Measurements from ENCODE around the gene BEGAIN. TPM values are rescaled to one million over a fixed set of nuclear protein-coding genes. Genes with fewer than 3 reads are reported as not detected.
"Not testable (repeated sequence)": the region's sequence is repeated elsewhere in the genome, so short reads cannot be mapped to it uniquely, and the experiment has no call there.

The BEGAIN gene
- polyA plus RNA-seq, 4 donors: 1.3 to 13.5 (median 5.1) TPM

- FAIRE-seq: no peak
- no peak overlapping the region for H3K27ac ChIP-seq (ENCODE audit: low read depth in 1 of 3, low read length in 2 of 3)
- WGBS, 3 donors: 29 to 72% (median 54%) methylated on average over 8 of the region's 8 CpGs
These were observed 63.4 kb downstream of the BEGAIN start for GRCh38 chr14:100523843-100524169.

GRCh38 chr14:100523131-100523842 lies 63.9 kb downstream of the BEGAIN start:
- H3K4me1 ChIP-seq (ENCODE audit: control insufficient read depth in 3 of 3, insufficient read depth in 2 of 3, low read depth in 1 of 3, low read length in 2 of 3): no peaks in the 10 kb centered on the region
- no peaks in the 10 kb centered on the region for H3K27me3 ChIP-seq (ENCODE audit: control insufficient read depth in 3 of 3, insufficient read depth in 3 of 3, low read length in 3 of 3)
- DNase-seq (no peak), FAIRE-seq (no peak)
- H3K36me3 ChIP-seq (ENCODE audit: control insufficient read depth in 3 of 3, insufficient read depth in 2 of 3, low read depth in 1 of 3, low read length in 3 of 3): peaks cover 0 to 20% (median 5%) of the 10 kb centered on the region in 3 donors
- H3K9me3 ChIP-seq (ENCODE audit: control insufficient read depth in 2 of 2, insufficient read depth in 1 of 2, low read depth in 1 of 2, low read length in 1 of 2): no peaks in the 10 kb centered on the region
- H3K27ac ChIP-seq (ENCODE audit: low read depth in 1 of 3, low read length in 2 of 3): no peak overlapping the region
- H3K4me3 ChIP-seq (ENCODE audit: low read depth in 1 of 3, low read length in 3 of 3): no peak overlapping the region
- 80 to 85% (median 85%) methylated on average over 13 of the region's 13 CpGs for WGBS, 3 donors

More at GRCh38 chr14:100523843-100524169, 63.4 kb downstream of the BEGAIN start:
- Histone ChIP-seq H3K4me3 (ENCODE audit: low read depth in 1 of 3, low read length in 3 of 3) (no peak overlapping the region), H3K4me1 (ENCODE audit: control insufficient read depth in 3 of 3, insufficient read depth in 2 of 3, low read depth in 1 of 3, low read length in 2 of 3) (no peaks in the 10 kb centered on the region), H3K36me3 (ENCODE audit: control insufficient read depth in 3 of 3, insufficient read depth in 2 of 3, low read depth in 1 of 3, low read length in 3 of 3) (peaks cover 0 to 22% (median 5%) of the 10 kb centered on the region in 3 donors), H3K27me3 (ENCODE audit: control insufficient read depth in 3 of 3, insufficient read depth in 3 of 3, low read length in 3 of 3) (no peaks in the 10 kb centered on the region), H3K9me3 (ENCODE audit: control insufficient read depth in 2 of 2, insufficient read depth in 1 of 2, low read depth in 1 of 2, low read length in 1 of 2) (no peaks in the 10 kb centered on the region)
- DNase-seq: no peak

GRCh38 chr14:100522616-100523099 lies 64.6 kb downstream of the BEGAIN start:
- Histone ChIP-seq H3K4me3 (ENCODE audit: low read depth in 1 of 3, low read length in 3 of 3) (no peak overlapping the region), H3K27ac (ENCODE audit: low read depth in 1 of 3, low read length in 2 of 3) (no peak overlapping the region), H3K36me3 (ENCODE audit: control insufficient read depth in 3 of 3, insufficient read depth in 2 of 3, low read depth in 1 of 3, low read length in 3 of 3) (peaks cover 0 to 20% (median 5%) of the 10 kb centered on the region in 3 donors), H3K9me3 (ENCODE audit: control insufficient read depth in 2 of 2, insufficient read depth in 1 of 2, low read depth in 1 of 2, low read length in 1 of 2) (no peaks in the 10 kb centered on the region), H3K4me1 (ENCODE audit: control insufficient read depth in 3 of 3, insufficient read depth in 2 of 3, low read depth in 1 of 3, low read length in 2 of 3) (no peaks in the 10 kb centered on the region), H3K27me3 (ENCODE audit: control insufficient read depth in 3 of 3, insufficient read depth in 3 of 3, low read length in 3 of 3) (no peaks in the 10 kb centered on the region)
- DNase-seq (no peak), FAIRE-seq (no peak)
- WGBS, 3 donors: 69 to 82% (median 76%) methylated on average over 6 of the region's 6 CpGs

DNA sequence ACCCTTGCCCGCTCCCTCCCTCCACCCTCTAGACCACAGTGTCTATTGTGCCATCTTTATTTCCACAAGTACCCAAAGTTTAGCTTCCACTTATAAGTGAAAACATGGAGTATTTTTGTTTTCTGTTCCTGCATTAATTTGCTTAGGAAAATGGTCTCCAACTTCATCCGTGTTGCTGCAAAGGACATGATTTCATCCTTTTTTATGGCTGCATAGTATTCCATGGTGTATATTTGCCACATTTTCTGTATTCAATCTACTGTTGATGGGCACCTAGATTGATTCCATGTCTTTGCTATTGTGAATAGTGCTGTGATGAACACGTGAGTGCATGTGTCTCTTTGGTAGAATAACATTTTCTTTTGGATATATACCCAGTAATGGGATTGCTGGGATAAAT lies 81.2 kb downstream of the BEGAIN start:
- not testable (repeated sequence) for H3K27me3 ChIP-seq (ENCODE audit: control insufficient read depth in 3 of 3, insufficient read depth in 3 of 3, low read length in 3 of 3); DNase-seq; H3K4me3 ChIP-seq (ENCODE audit: low read depth in 1 of 3, low read length in 3 of 3); H3K9me3 ChIP-seq (ENCODE audit: control insufficient read depth in 2 of 2, insufficient read depth in 1 of 2, low read depth in 1 of 2, low read length in 1 of 2); H3K4me1 ChIP-seq (ENCODE audit: control insufficient read depth in 3 of 3, insufficient read depth in 2 of 3, low read depth in 1 of 3, low read length in 2 of 3); FAIRE-seq; H3K27ac ChIP-seq (ENCODE audit: low read depth in 1 of 3, low read length in 2 of 3); H3K36me3 ChIP-seq (ENCODE audit: control insufficient read depth in 3 of 3, insufficient read depth in 2 of 3, low read depth in 1 of 3, low read length in 3 of 3)
- 90 to 96% (median 94%) methylated on average over 3 of the region's 3 CpGs for WGBS, 3 donors

DNA sequence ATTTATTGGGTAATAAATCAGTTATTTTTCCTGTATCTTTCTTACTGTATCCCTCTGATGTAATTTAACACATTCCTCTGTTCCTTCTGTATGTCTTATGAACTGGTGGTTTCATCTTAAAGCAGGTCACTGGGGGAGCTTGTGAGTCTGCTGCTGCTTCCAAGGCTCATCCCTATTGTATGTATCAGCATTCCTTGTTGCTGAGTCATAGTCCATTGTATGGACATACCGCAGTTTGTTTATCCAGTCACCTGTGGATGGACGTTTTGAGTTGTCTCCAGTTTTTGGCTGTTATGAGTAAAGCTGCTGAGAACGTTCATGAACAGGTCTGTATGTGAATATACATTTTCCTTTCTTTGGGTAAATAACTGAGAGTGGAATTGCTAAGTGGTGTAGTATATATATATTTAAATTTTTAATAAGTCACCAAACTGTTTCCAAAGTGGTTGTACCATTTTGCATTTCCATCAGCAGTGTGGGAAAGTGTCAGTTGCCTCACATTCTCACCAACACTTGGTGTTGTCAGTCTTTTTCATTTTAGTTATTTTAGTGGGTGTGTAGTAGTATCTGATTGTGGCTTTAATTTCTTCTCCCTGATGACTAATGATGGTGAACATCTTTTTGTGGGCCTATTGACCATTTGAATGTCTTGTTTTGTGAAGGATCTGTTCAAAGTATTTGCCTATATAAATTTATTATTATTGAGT lies 82.7 kb downstream of the BEGAIN start:
- Histone ChIP-seq H3K4me1 (ENCODE audit: control insufficient read depth in 3 of 3, insufficient read depth in 2 of 3, low read depth in 1 of 3, low read length in 2 of 3) (no peaks in the 10 kb centered on the region), H3K27me3 (ENCODE audit: control insufficient read depth in 3 of 3, insufficient read depth in 3 of 3, low read length in 3 of 3) (no peaks in the 10 kb centered on the region), H3K9me3 (ENCODE audit: control insufficient read depth in 2 of 2, insufficient read depth in 1 of 2, low read depth in 1 of 2, low read length in 1 of 2) (peaks cover 0 to 5% of the 10 kb centered on the region in 2 donors), H3K36me3 (ENCODE audit: control insufficient read depth in 3 of 3, insufficient read depth in 2 of 3, low read depth in 1 of 3, low read length in 3 of 3) (no peaks in the 10 kb centered on the region), H3K27ac (ENCODE audit: low read depth in 1 of 3, low read length in 2 of 3) (no peak overlapping the region), H3K4me3 (ENCODE audit: low read depth in 1 of 3, low read length in 3 of 3) (no peak overlapping the region)
- no peak for DNase-seq
- 85 to 92% (median 89%) methylated on average over 3 of the region's 3 CpGs for WGBS, 3 donors
- FAIRE-seq: no peak

- no peak for FAIRE-seq
- WGBS, 3 donors: 87 to 90% (median 87%) methylated on average over 7 of the region's 7 CpGs
- Histone ChIP-seq H3K9me3 (ENCODE audit: control insufficient read depth in 2 of 2, insufficient read depth in 1 of 2, low read depth in 1 of 2, low read length in 1 of 2) (peaks cover 0 to 5% of the 10 kb centered on the region in 2 donors), H3K4me1 (ENCODE audit: control insufficient read depth in 3 of 3, insufficient read depth in 2 of 3, low read depth in 1 of 3, low read length in 2 of 3) (no peaks in the 10 kb centered on the region), H3K27me3 (ENCODE audit: control insufficient read depth in 3 of 3, insufficient read depth in 3 of 3, low read length in 3 of 3) (no peaks in the 10 kb centered on the region), H3K36me3 (ENCODE audit: control insufficient read depth in 3 of 3, insufficient read depth in 2 of 3, low read depth in 1 of 3, low read length in 3 of 3) (no peaks in the 10 kb centered on the region), H3K27ac (ENCODE audit: low read depth in 1 of 3, low read length in 2 of 3) (no peak overlapping the region), H3K4me3 (ENCODE audit: low read depth in 1 of 3, low read length in 3 of 3) (no peak overlapping the region)
- DNase-seq: no peak
These were observed 84.0 kb downstream of the BEGAIN start for GRCh38 chr14:100503251-100503650.

DNA sequence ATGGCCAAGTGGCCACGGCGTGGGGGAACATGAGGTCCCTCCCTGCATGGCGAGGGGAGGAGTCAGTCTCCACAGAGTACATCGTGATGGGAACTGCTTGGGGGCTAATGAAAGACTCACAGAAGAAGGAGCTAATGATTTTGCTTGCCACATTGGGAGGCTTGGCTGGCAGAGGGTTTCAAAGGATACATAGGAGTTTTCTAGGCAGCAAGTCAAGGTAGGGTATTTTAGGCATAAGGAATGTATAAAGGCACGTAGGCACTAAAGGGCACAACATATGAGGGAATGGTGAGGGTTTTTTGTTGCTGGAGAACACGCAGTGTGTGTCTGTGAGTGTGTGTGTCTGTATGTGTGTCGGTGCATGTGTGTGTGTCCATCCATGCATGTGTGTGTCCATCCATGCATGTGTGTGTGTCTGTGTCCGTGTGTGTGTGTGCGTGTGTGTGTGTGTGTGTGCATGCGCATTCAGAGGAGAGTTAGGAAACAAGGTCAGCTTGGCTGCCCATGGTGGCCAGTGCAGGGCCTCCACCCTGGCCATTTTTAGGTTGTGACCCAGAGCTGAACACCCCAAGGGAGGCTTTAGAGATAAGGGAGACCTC lies 84.5 kb downstream of the BEGAIN start:
- H3K9me3 ChIP-seq (ENCODE audit: control insufficient read depth in 2 of 2, insufficient read depth in 1 of 2, low read depth in 1 of 2, low read length in 1 of 2): peaks cover 0 to 5% of the 10 kb centered on the region in 2 donors
- H3K4me3 ChIP-seq (ENCODE audit: low read depth in 1 of 3, low read length in 3 of 3): no peak overlapping the region
- no peak for FAIRE-seq
- no peaks in the 10 kb centered on the region for H3K27me3 ChIP-seq (ENCODE audit: control insufficient read depth in 3 of 3, insufficient read depth in 3 of 3, low read length in 3 of 3)
- no peak for DNase-seq
- H3K36me3 ChIP-seq (ENCODE audit: control insufficient read depth in 3 of 3, insufficient read depth in 2 of 3, low read depth in 1 of 3, low read length in 3 of 3): no peaks in the 10 kb centered on the region
- H3K27ac ChIP-seq (ENCODE audit: low read depth in 1 of 3, low read length in 2 of 3): no peak overlapping the region
- 93 to 96% (median 96%) methylated on average over 10 of the region's 10 CpGs for WGBS, 3 donors
- H3K4me1 ChIP-seq (ENCODE audit: control insufficient read depth in 3 of 3, insufficient read depth in 2 of 3, low read depth in 1 of 3, low read length in 2 of 3): no peaks in the 10 kb centered on the region

DNA sequence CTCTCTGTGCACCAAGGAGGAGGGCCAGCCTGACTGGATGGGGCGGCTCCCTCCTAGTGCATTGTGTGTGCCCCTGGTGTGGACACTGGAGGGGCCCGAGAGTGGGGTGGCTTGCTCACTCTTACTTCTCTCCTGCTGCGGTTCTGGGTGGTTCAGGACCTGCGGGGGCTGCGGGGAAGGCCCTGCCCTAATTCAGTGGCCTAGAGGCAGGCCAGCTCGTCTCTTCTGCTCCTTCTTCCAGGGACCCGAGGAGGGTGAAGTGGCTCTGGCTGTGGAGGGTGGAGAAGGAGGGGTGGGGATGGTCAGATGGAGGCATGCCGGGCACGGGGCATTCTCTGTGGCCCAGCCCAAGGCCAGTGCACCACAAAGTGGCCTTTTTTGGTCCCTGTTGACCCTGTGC lies 87.1 kb downstream of the BEGAIN start:
- Histone ChIP-seq H3K27ac (ENCODE audit: low read depth in 1 of 3, low read length in 2 of 3) (no peak overlapping the region), H3K4me3 (ENCODE audit: low read depth in 1 of 3, low read length in 3 of 3) (no peak overlapping the region), H3K36me3 (ENCODE audit: control insufficient read depth in 3 of 3, insufficient read depth in 2 of 3, low read depth in 1 of 3, low read length in 3 of 3) (no peaks in the 10 kb centered on the region), H3K9me3 (ENCODE audit: control insufficient read depth in 2 of 2, insufficient read depth in 1 of 2, low read depth in 1 of 2, low read length in 1 of 2) (peaks cover 0 to 5% of the 10 kb centered on the region in 2 donors), H3K4me1 (ENCODE audit: control insufficient read depth in 3 of 3, insufficient read depth in 2 of 3, low read depth in 1 of 3, low read length in 2 of 3) (no peaks in the 10 kb centered on the region), H3K27me3 (ENCODE audit: control insufficient read depth in 3 of 3, insufficient read depth in 3 of 3, low read length in 3 of 3) (no peaks in the 10 kb centered on the region)
- DNase-seq (no peak), FAIRE-seq (no peak)
- WGBS, 3 donors: 84 to 95% (median 86%) methylated on average over 9 of the region's 9 CpGs

Measured in small intestine (tissue), 7 donors.